Prostate gland (tissue), 2 donors: Measurements from ENCODE around the gene PAQR9. TPM values are rescaled to one million over a fixed set of nuclear protein-coding genes. Genes with fewer than 3 reads are reported as not detected.

ENCODE experiments used
- DNase-seq: peaks from one replicate; pipeline ENCODE4 v3.0.0-alpha.2; 2019; ENCODE audit warnings: low spot score
- H3K27ac ChIP-seq, 2 donors: fragments of 200-600 bp; sonication (generic); 2 replicates each; pipeline ENCODE4 v1.5.1; 2017 to 2019
- H3K27me3 ChIP-seq: fragments of 200-600 bp; sonication (generic); replicated peaks from 2 replicates; pipeline ENCODE4 v1.5.1; 2019; ENCODE audit not compliant: insufficient read depth
- H3K36me3 ChIP-seq, 2 donors: fragments of 200-600 bp; sonication (generic); 1 replicate in 1 of 2; 2 replicates in 1 of 2; pipeline versions ENCODE4 v1.5.1 to v1.8.1; 2017 to 2019
- H3K4me1 ChIP-seq: fragments of 200-600 bp; sonication (generic); replicated peaks from 2 replicates; pipeline ENCODE4 v1.5.1; 2019
- H3K4me3 ChIP-seq, 2 donors: fragments of 200-600 bp; sonication (generic); 2 replicates each; pipeline ENCODE4 v1.5.1; 2017 to 2019
- H3K9me3 ChIP-seq: fragments of 200-600 bp; sonication (generic); 2 replicates; pipeline ENCODE4 v1.5.1; 2017
- CTCF ChIP-seq, 4 experiments: fragments of 200-600 bp in 2 of 4; fragments of 450-650 bp in 2 of 4; sonication (generic) in 2 of 4; IDR thresholded peaks; 1 replicate in 3 of 4; 2 replicates in 1 of 4; pipeline ENCODE4 v1.5.1; 2016 to 2019; ENCODE audit warnings: antibody characterized with exemption in 4 of 4, mild to moderate bottlenecking in 2 of 4, moderate library complexity in 2 of 4
- POLR2A ChIP-seq: fragments of 450-650 bp; IDR thresholded peaks from one replicate; pipeline ENCODE4 v1.6.1; 2016; ENCODE audit warnings: antibody characterized with exemption, mild to moderate bottlenecking
- POLR2AphosphoS5 ChIP-seq: sonication (generic); formaldehyde crosslinking; IDR thresholded peaks from one replicate; pipeline ENCODE4 v1.6.1; 2017; ENCODE audit warnings: antibody characterized with exemption
- WGBS: methylation state at CpG from one replicate; pipeline ENCODE4 v1.1.5; 2018; 5-methylcytosine and 5-hydroxymethylcytosine counted together
- intact Hi-C: fragments of 100-400 bp; cut with DNase I; formaldehyde crosslinking; loops from one replicate; pipeline ENCODE4 v1.14.2; 2022
- total RNA-seq, 2 donors: library from RNA; depleted of rRNA; stranded (reverse); fragments of >200 nt; gene quantifications; one replicate each; pipeline ENCODE4 v1.1.0, GENCODE V29; 2016

PAQR9 gene
- total RNA-seq, 2 donors from 2014 or later: 6.2 TPM; not detected in 1

GRCh38 chr3:142983318-142983717 lies 19.8 kb upstream of the PAQR9 start:
- Histone ChIP-seq H3K27ac (no peak overlapping the region), H3K27me3 (no peaks in the 10 kb centered on the region), H3K4me3 (no peak overlapping the region), H3K36me3 (no peaks in the 10 kb centered on the region), H3K9me3 (no peaks in the 10 kb centered on the region), H3K4me1 (no peaks in the 10 kb centered on the region)
- intact Hi-C loops: loop anchor here (10.0 kb wide), 1 partner anchor 399 kb away; no protein-coding TSS in a partner anchor
- WGBS: 65% methylated on average over 2 of the region's 2 CpGs
- TF ChIP-seq CTCF (IDR thresholded peaks at IDR 0.05): no peak
- TF ChIP-seq POLR2A: no peak
- no peak for TF ChIP-seq POLR2AphosphoS5
- DNase-seq: no peak

- intact Hi-C loops: loop anchor here (10.0 kb wide), 1 partner anchor 397 kb away; no protein-coding TSS in a partner anchor
- 50% methylated on average over 7 of the region's 7 CpGs for WGBS
- Histone ChIP-seq H3K27me3 (no peaks in the 10 kb centered on the region), H3K36me3 (no peaks in the 10 kb centered on the region), H3K27ac (no peak overlapping the region), H3K9me3 (no peaks in the 10 kb centered on the region), H3K4me1 (no peaks in the 10 kb centered on the region), H3K4me3 (no peak overlapping the region)
- DNase-seq: no peak
- no peak for TF ChIP-seq POLR2AphosphoS5
- no peak for TF ChIP-seq POLR2A
- TF ChIP-seq CTCF (IDR thresholded peaks at IDR 0.05): no peak
Observed at GRCh38 chr3:142982038-142982773, 18.7 kb upstream of the PAQR9 start.

GRCh38 chr3:142981108-142981507 lies 17.6 kb upstream of the PAQR9 start:
- TF ChIP-seq CTCF (IDR thresholded peaks at IDR 0.05) (no peak), POLR2AphosphoS5 (no peak), POLR2A (no peak)
- DNase-seq: no peak
- no peak overlapping the region for H3K27ac ChIP-seq
- no peaks in the 10 kb centered on the region for H3K9me3 ChIP-seq
- no peaks in the 10 kb centered on the region for H3K36me3 ChIP-seq
- 56% methylated on average over 3 of the region's 3 CpGs for WGBS
- no peak overlapping the region for H3K4me3 ChIP-seq
- H3K4me1 ChIP-seq: no peaks in the 10 kb centered on the region
- intact Hi-C loops: loop anchor here (10.0 kb wide), 1 partner anchor 396 kb away; no protein-coding TSS in a partner anchor
- no peaks in the 10 kb centered on the region for H3K27me3 ChIP-seq

- Histone ChIP-seq H3K27ac (no peak overlapping the region), H3K36me3 (no peaks in the 10 kb centered on the region), H3K4me3 (no peak overlapping the region), H3K9me3 (no peaks in the 10 kb centered on the region), H3K4me1 (no peaks in the 10 kb centered on the region), H3K27me3 (no peaks in the 10 kb centered on the region)
- no peak for TF ChIP-seq POLR2A
- TF ChIP-seq CTCF (IDR thresholded peaks at IDR 0.05): no peak
- no peak for TF ChIP-seq POLR2AphosphoS5
- no peak for DNase-seq
- WGBS: 69% methylated on average over 1 of the region's 1 CpG
- intact Hi-C loops: no loop called here
Observed at GRCh38 chr3:142977399-142977728, 13.9 kb upstream of the PAQR9 start.
